GM21576 (cell line): ENCODE results near the gene NOS1.

Experiments
- ATAC-seq: cut with Tn5 transposase; IDR thresholded peaks from one replicate; pipeline ENCODE4 v1.9.1; 2021; ENCODE audit warnings: mild to moderate bottlenecking, moderate library complexity; ENCODE audit not compliant: unreplicated experiment

The NOS1 gene

GRCh38 chr12:117363953-117364486 lies 2.6 kb upstream of the NOS1 start:
- no peak for ATAC-seq

- no peak for ATAC-seq
Measured at GRCh38 chr12:117363056-117363662, 1.7 kb upstream of the NOS1 start.

GRCh38 chr12:117362391-117362790 lies 965 bp upstream of the NOS1 start:
- no peak for ATAC-seq

- no peak for ATAC-seq
Measured at GRCh38 chr12:117361905-117362304, 479 bp upstream of the NOS1 start.

GRCh38 chr12:117360551-117361346 lies 677 bp downstream of the NOS1 start:
- ATAC-seq = no peak

GRCh38 chr12:117360222-117360550 lies 1.2 kb downstream of the NOS1 start:
- no peak for ATAC-seq

GRCh38 chr12:117359029-117359845 lies 2.2 kb downstream of the NOS1 start:
- no peak for ATAC-seq

GRCh38 chr12:117356048-117356447 lies 5.4 kb downstream of the NOS1 start:
- ATAC-seq = no peak

GRCh38 chr12:117352883-117353282 lies 8.5 kb downstream of the NOS1 start:
- no peak for ATAC-seq

- ATAC-seq = no peak
Measured at GRCh38 chr12:117352206-117352605, 9.2 kb downstream of the NOS1 start.

GRCh38 chr12:117350140-117350539 lies 11.3 kb downstream of the NOS1 start:
- no peak for ATAC-seq

- no peak for ATAC-seq
Measured at GRCh38 chr12:117347588-117347987, 13.8 kb downstream of the NOS1 start.

- no peak for ATAC-seq
Measured at GRCh38 chr12:117344716-117345115, 16.7 kb downstream of the NOS1 start.

GRCh38 chr12:117343849-117344248 lies 17.6 kb downstream of the NOS1 start:
- no peak for ATAC-seq

GRCh38 chr12:117343296-117343695 lies 18.1 kb downstream of the NOS1 start:
- no peak for ATAC-seq

GRCh38 chr12:117342682-117343081 lies 18.7 kb downstream of the NOS1 start:
- no peak for ATAC-seq

- ATAC-seq = no peak
Measured at GRCh38 chr12:117342247-117342646, 19.2 kb downstream of the NOS1 start.

- ATAC-seq = no peak
Measured at GRCh38 chr12:117339104-117339503, 22.3 kb downstream of the NOS1 start.

- ATAC-seq = no peak
Measured at GRCh38 chr12:117334855-117335587, 26.4 kb downstream of the NOS1 start.

GRCh38 chr12:117334051-117334450 lies 27.4 kb downstream of the NOS1 start:
- no peak for ATAC-seq

- no peak for ATAC-seq
Measured at GRCh38 chr12:117333331-117333881, 28.0 kb downstream of the NOS1 start.
